Stimulated activated memory B cell treated with anti-CD40 and anti-IgM and Interleukin-4, amounts not matched to agents 10 μg/mL and 1 μg/mL and 100 μg/mL, for 72 hours (primary cell): ENCODE measurements around the gene MGAT1.
"Not testable (repeated sequence)": the region's sequence is repeated elsewhere in the genome, so short reads cannot be mapped to it uniquely, and the experiment has no call there.

Experiments
- ATAC-seq: fragments of 150-1000 bp; cut with Tn5 transposase; 2 replicates; pipeline ENCODE4 v1.10.0; 2021
- H3K27ac Mint-ChIP-seq: one replicate; pipeline ENCODE4 v1.8.0; 2022; ENCODE audit warnings: mild to moderate bottlenecking, mixed read lengths
- H3K27me3 Mint-ChIP-seq: one replicate; pipeline ENCODE4 v1.8.0; 2022; ENCODE audit warnings: mixed read lengths
- H3K36me3 Mint-ChIP-seq: one replicate; pipeline ENCODE4 v1.8.0; 2022; ENCODE audit warnings: mixed read lengths
- H3K4me1 Mint-ChIP-seq: one replicate; pipeline ENCODE4 v1.8.0; 2022; ENCODE audit warnings: mixed read lengths
- H3K4me3 Mint-ChIP-seq: one replicate; pipeline ENCODE4 v1.8.0; 2022; ENCODE audit warnings: mild to moderate bottlenecking, moderate library complexity, mixed read lengths
- H3K9me3 Mint-ChIP-seq: one replicate; pipeline ENCODE4 v1.8.0; 2022; ENCODE audit warnings: mixed read lengths

MGAT1 gene

GRCh38 chr5:180786531-180787398 lies 15.8 kb downstream of the MGAT1 start:
- H3K27ac Mint-ChIP-seq, result peak overlapping the region; percentile 40
- H3K4me3 Mint-ChIP-seq, result no peak overlapping the region
- peaks cover 26% of the 10 kb centered on the region for H3K36me3 Mint-ChIP-seq
- ATAC-seq, result no peak
- H3K4me1 Mint-ChIP-seq, result peaks cover 49% of the 10 kb centered on the region
- H3K9me3 Mint-ChIP-seq, result no peaks in the 10 kb centered on the region
- no peaks in the 10 kb centered on the region for H3K27me3 Mint-ChIP-seq

DNA sequence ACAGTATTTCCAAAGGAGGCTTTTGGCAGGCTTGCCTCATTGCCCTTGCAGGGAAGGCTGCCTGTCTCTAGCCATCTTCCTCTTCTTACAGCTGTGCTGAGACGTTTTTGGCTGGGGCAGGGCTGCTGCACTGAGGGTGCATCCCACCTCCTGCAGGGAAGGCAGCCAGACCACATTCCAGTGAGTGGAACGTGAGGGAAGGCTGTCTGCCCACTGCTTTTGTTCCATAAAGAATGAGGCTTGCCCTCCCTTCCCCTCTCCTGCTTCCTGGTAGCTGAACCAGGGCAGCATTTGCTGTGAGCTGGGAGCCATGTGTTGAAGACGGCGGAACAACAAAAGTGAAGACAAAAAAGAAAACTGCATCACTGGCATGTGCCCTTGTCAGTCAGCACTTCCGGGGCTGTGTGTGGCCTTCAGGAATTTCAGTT lies 16.8 kb downstream of the MGAT1 start:
- peaks cover 17% of the 10 kb centered on the region for H3K36me3 Mint-ChIP-seq
- no peak for ATAC-seq
- no peaks in the 10 kb centered on the region for H3K9me3 Mint-ChIP-seq
- H3K4me1 Mint-ChIP-seq, result peaks cover 44% of the 10 kb centered on the region
- H3K27ac Mint-ChIP-seq, result peak overlapping the region; percentile 40
- peak overlapping the region; percentile 5 for H3K4me3 Mint-ChIP-seq
- H3K27me3 Mint-ChIP-seq, result no peaks in the 10 kb centered on the region

GRCh38 chr5:180785121-180785781 lies 17.4 kb downstream of the MGAT1 start:
- peaks cover 14% of the 10 kb centered on the region for H3K36me3 Mint-ChIP-seq
- peak overlapping the region; percentile 5 for H3K4me3 Mint-ChIP-seq
- H3K9me3 Mint-ChIP-seq, result no peaks in the 10 kb centered on the region
- H3K4me1 Mint-ChIP-seq, result peaks cover 38% of the 10 kb centered on the region
- ATAC-seq, result no peak
- H3K27me3 Mint-ChIP-seq, result no peaks in the 10 kb centered on the region
- H3K27ac Mint-ChIP-seq, result peak overlapping the region; percentile 40

- ATAC-seq, result peak; percentile 74
- Mint-ChIP-seq H3K36me3 (peaks cover 7% of the 10 kb centered on the region), H3K27me3 (no peaks in the 10 kb centered on the region), H3K4me3 (no peak overlapping the region), H3K9me3 (no peaks in the 10 kb centered on the region), H3K4me1 (peaks cover 34% of the 10 kb centered on the region), H3K27ac (no peak overlapping the region)
These were observed 18.0 kb downstream of the MGAT1 start for GRCh38 chr5:180784497-180785097.

GRCh38 chr5:180783340-180784052 lies 19.1 kb downstream of the MGAT1 start:
- Mint-ChIP-seq H3K4me1 (peaks cover 34% of the 10 kb centered on the region), H3K27ac (no peak overlapping the region), H3K4me3 (no peak overlapping the region), H3K27me3 (no peaks in the 10 kb centered on the region), H3K9me3 (no peaks in the 10 kb centered on the region), H3K36me3 (peaks cover 5% of the 10 kb centered on the region)
- ATAC-seq, result no peak

DNA sequence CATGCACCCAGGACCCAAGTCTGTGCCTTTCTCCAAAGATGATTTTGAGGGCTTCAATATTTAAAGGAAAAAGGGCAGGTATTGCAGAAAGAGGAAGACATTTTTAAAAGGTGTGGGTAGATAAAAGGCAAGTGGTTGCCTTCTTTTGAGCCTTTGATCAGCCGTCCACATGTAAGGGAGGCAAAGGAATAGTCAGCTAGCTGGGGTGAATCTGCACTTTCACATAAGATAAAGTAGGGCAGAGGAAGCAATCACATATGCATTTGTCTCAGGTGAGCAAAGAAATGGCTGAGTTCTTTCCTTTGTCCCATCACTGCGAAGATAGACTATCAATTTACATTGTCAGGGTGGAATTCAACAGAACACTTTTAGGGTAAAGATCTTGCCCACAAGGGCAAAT lies 19.9 kb downstream of the MGAT1 start:
- ATAC-seq, result no peak
- Mint-ChIP-seq H3K27me3 (no peaks in the 10 kb centered on the region), H3K4me1 (peaks cover 26% of the 10 kb centered on the region), H3K9me3 (no peaks in the 10 kb centered on the region), H3K27ac (no peak overlapping the region), H3K36me3 (no peaks in the 10 kb centered on the region), H3K4me3 (no peak overlapping the region)

DNA sequence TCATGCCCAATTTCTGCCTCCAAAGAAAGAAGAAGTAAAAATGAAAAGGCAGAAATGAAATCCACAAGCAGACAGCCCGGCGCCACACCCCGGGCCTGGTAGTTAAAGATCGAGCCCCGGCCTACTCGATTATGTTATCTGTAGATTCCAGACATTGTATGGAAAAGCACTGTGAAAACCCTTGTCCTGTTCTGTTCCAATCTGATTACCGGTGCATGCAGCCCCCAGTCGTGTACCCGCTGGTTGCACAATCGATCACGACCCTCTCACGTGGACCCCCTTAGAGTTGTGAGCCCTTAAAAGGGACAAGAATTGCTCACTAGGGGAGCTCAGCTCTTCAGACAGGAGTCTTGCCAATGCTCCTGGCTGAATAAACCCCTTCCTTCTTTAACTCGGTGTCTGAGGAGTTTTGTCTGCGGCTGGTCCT lies 20.7 kb downstream of the MGAT1 start:
- not testable (repeated sequence) for H3K27ac Mint-ChIP-seq, H3K4me3 Mint-ChIP-seq, H3K36me3 Mint-ChIP-seq, H3K9me3 Mint-ChIP-seq, H3K27me3 Mint-ChIP-seq, ATAC-seq
- H3K4me1 Mint-ChIP-seq, result peaks cover 18% of the 10 kb centered on the region

DNA sequence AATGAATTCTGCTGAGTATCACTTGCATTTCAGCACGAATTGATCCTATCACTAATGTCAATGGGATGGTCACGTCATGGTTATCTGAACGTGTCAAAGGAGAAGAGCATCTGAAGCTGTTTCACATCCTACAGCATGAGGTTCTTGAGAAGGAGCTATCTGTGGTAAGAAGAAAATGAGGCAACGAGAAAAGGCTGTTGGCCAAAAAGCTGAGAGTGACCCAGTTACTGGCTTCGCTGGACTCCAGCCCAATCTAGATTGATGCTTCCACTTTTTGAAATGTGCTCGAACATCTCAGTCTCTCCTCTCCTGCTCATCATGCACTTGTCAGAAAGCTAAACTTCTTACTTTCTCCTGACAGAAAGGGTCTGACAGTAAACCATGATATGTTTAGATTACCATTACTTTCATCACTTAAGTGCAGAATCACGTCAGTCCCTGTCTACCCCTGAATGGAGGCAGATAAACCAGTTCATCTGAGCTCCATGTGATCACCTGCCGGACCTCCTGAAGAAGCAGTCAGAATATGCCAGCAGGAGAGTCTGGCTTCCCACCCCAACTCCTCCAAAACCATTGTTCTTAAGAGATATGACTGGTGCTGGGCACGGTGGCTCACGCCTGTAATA lies 22.5 kb downstream of the MGAT1 start:
- H3K27me3 Mint-ChIP-seq, result peaks cover 13% of the 10 kb centered on the region
- H3K27ac Mint-ChIP-seq, result no peak overlapping the region
- H3K9me3 Mint-ChIP-seq, result no peaks in the 10 kb centered on the region
- no peaks in the 10 kb centered on the region for H3K4me1 Mint-ChIP-seq
- no peak for ATAC-seq
- no peak overlapping the region for H3K4me3 Mint-ChIP-seq
- H3K36me3 Mint-ChIP-seq, result no peaks in the 10 kb centered on the region

- H3K4me3 Mint-ChIP-seq, result no peak overlapping the region
- peaks cover 13% of the 10 kb centered on the region for H3K27me3 Mint-ChIP-seq
- no peaks in the 10 kb centered on the region for H3K36me3 Mint-ChIP-seq
- peaks cover 6% of the 10 kb centered on the region for H3K9me3 Mint-ChIP-seq
- no peaks in the 10 kb centered on the region for H3K4me1 Mint-ChIP-seq
- no peak for ATAC-seq
- H3K27ac Mint-ChIP-seq, result no peak overlapping the region
These were observed 25.1 kb downstream of the MGAT1 start for GRCh38 chr5:180777475-180777874.

- Mint-ChIP-seq H3K27ac (no peak overlapping the region), H3K4me3 (no peak overlapping the region), H3K4me1 (no peaks in the 10 kb centered on the region), H3K36me3 (no peaks in the 10 kb centered on the region), H3K9me3 (peaks cover 6% of the 10 kb centered on the region), H3K27me3 (peaks cover 13% of the 10 kb centered on the region)
- ATAC-seq, result no peak
These were observed 26.2 kb downstream of the MGAT1 start for GRCh38 chr5:180776376-180776775.

DNA sequence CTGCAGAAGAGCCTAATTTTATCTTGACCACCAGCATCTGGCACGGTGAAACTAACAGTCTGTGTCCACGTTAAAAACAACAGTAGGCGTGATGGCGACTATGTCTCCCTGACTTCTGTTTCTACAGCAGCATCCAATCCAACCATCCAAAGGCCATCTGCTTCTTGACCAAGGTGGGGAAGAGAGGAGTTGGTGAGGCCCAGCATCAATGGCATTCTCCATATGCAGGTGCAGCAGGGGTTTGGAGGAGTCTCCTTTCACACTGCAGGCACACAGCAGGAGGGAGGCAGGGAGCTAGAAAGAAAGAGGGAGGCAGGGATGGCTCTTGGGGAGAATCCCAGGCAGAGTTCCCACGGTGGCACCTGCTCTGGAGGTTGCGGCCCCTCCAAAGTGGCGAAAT lies 27.0 kb downstream of the MGAT1 start:
- Mint-ChIP-seq H3K27ac (no peak overlapping the region), H3K27me3 (peaks cover 13% of the 10 kb centered on the region), H3K36me3 (no peaks in the 10 kb centered on the region), H3K9me3 (peaks cover 6% of the 10 kb centered on the region), H3K4me1 (no peaks in the 10 kb centered on the region), H3K4me3 (no peak overlapping the region)
- ATAC-seq, result no peak

- Mint-ChIP-seq H3K27me3 (peaks cover 27% of the 10 kb centered on the region), H3K27ac (no peak overlapping the region), H3K4me1 (no peaks in the 10 kb centered on the region), H3K9me3 (peaks cover 18% of the 10 kb centered on the region), H3K4me3 (no peak overlapping the region), H3K36me3 (no peaks in the 10 kb centered on the region)
- ATAC-seq, result no peak
These were observed 30.8 kb downstream of the MGAT1 start for GRCh38 chr5:180771839-180772238.

DNA sequence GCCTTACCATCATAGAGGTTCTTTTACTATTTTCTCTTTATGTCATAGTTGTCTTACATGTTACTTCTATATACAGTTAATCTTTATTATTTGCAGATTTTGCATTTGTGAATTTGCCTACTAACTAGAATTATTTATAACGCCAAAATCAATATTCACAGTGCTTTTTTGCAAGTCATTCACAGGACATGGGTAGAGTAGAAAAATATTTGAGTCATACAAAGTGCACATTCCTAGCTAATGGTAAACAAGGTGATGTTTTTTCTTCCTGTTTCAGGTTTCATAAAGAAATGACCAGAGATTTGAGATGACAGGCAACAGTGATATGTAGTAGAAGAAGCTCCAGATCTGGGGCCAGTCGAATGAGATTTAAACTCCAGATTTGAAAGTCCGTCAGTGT lies 32.8 kb downstream of the MGAT1 start:
- no peak overlapping the region for H3K27ac Mint-ChIP-seq
- no peaks in the 10 kb centered on the region for H3K36me3 Mint-ChIP-seq
- H3K27me3 Mint-ChIP-seq, result peaks cover 22% of the 10 kb centered on the region
- H3K4me3 Mint-ChIP-seq, result no peak overlapping the region
- H3K4me1 Mint-ChIP-seq, result no peaks in the 10 kb centered on the region
- ATAC-seq, result no peak
- peaks cover 22% of the 10 kb centered on the region for H3K9me3 Mint-ChIP-seq

GRCh38 chr5:180755601-180756000 lies 47.0 kb downstream of the MGAT1 start:
- H3K4me1 Mint-ChIP-seq, result no peaks in the 10 kb centered on the region
- H3K27ac Mint-ChIP-seq, result no peak overlapping the region
- H3K36me3 Mint-ChIP-seq, result no peaks in the 10 kb centered on the region
- peaks cover 24% of the 10 kb centered on the region for H3K27me3 Mint-ChIP-seq
- H3K4me3 Mint-ChIP-seq, result no peak overlapping the region
- no peak for ATAC-seq
- peaks cover 18% of the 10 kb centered on the region for H3K9me3 Mint-ChIP-seq

DNA sequence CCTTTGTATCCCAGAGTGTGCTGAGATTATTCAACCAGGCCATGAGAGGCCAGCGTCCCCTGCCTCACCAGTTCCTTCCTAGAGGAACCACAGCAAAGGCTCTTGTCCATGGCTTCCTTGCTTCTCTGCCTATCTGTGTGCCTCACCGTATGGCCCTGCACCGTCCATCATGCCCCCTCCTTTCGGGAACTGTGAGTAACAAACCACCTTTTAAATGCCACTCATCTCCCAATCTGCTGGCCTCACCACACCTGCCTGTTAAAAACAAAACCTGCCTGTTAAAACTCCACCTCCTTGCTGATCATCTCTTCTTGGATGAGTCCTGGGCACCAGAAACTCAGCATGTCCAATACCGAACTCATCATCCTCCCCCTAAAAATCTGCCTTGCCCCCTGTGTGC lies 58.4 kb downstream of the MGAT1 start:
- peaks cover 7% of the 10 kb centered on the region for H3K27me3 Mint-ChIP-seq
- no peak overlapping the region for H3K4me3 Mint-ChIP-seq
- no peak overlapping the region for H3K27ac Mint-ChIP-seq
- ATAC-seq, result no peak
- H3K9me3 Mint-ChIP-seq, result no peaks in the 10 kb centered on the region
- no peaks in the 10 kb centered on the region for H3K36me3 Mint-ChIP-seq
- no peaks in the 10 kb centered on the region for H3K4me1 Mint-ChIP-seq
